B cell (primary cell): ENCODE measurements around the gene SPACA7. TPM values are rescaled to one million over a fixed set of nuclear protein-coding genes. Genes with fewer than 3 reads are reported as not detected.

ENCODE experiments used
- ATAC-seq: fragments of 200-7000 bp; cut with Tn5 transposase; one replicate; pipeline ENCODE4 v1.10.0; 2021; ENCODE audit warnings: low read depth, mild to moderate bottlenecking, moderate number of reproducible peaks, moderate library complexity
- CTCF ChIA-PET: fragments of 350-600 bp; sonication (Branson Sonifier 250); formaldehyde crosslinking; loops from one replicate; lab custom pipeline; 2021; ENCODE audit warnings: antibody characterized with exemption, inconsistent platforms; lab: Charles Lee
- POLR2A ChIA-PET: fragments of 350-600 bp; sonication (Branson Sonifier 250); formaldehyde crosslinking; loops from one replicate; lab custom pipeline; 2021; ENCODE audit warnings: antibody characterized with exemption; lab: Charles Lee
- DNase-seq: peaks from one replicate; pipeline ENCODE4 v3.0.0; 2013
- H2AFZ ChIP-seq: 2 replicates; pipeline ENCODE4 v1.6.1; 2012; ENCODE audit warnings: mild to moderate bottlenecking, low read depth, low read length; ENCODE audit not compliant: insufficient read depth, poor library complexity, severe bottlenecking
- H3K27ac ChIP-seq, 2 donors: 1 replicate in 1 of 2; 2 replicates in 1 of 2; pipeline ENCODE4 v1.5.1; 2012 to 2013; ENCODE audit warnings: low read length in 2 of 2, mild to moderate bottlenecking in 2 of 2, moderate library complexity in 1 of 2
- H3K27me3 ChIP-seq, 4 experiments: fragments of 200-600 bp in 1 of 4; sonication (generic) in 1 of 4; replicated peaks in 1 of 4; 1 replicate in 2 of 4; 2 replicates in 2 of 4; pipeline versions ENCODE4 v1.6.1 to v1.7.0; 2013 to 2016; ENCODE audit warnings: low read length in 3 of 4, mild to moderate bottlenecking in 2 of 4, mixed read lengths in 1 of 4, moderate library complexity in 1 of 4; ENCODE audit not compliant: insufficient read depth in 4 of 4, control insufficient read depth in 3 of 4; ENCODE audit errors: control extremely low read depth in 1 of 4
- H3K36me3 ChIP-seq, 2 experiments: replicated peaks in 1 of 2; 1 replicate in 1 of 2; 2 replicates in 1 of 2; pipeline versions ENCODE4 v1.6.1 to v1.7.1; 2013; ENCODE audit warnings: low read length in 1 of 2; ENCODE audit not compliant: insufficient read depth in 2 of 2, control insufficient read depth in 1 of 2; ENCODE audit errors: control extremely low read depth in 1 of 2, extremely low read depth in 1 of 2
- H3K4me1 ChIP-seq, 2 donors: fragments of 200-600 bp in 1 of 2; sonication (generic) in 1 of 2; 1 replicate in 1 of 2; 2 replicates in 1 of 2; pipeline versions ENCODE4 v1.5.1 to v1.6.1; 2013 to 2017; ENCODE audit warnings: low read length in 2 of 2; ENCODE audit not compliant: control insufficient read depth in 2 of 2, insufficient read depth in 2 of 2
- H3K4me2 ChIP-seq: replicated peaks from 2 replicates; pipeline ENCODE3; 2012; ENCODE audit warnings: mild to moderate bottlenecking, low read depth, low read length; ENCODE audit not compliant: poor library complexity, severe bottlenecking
- H3K4me3 ChIP-seq, 5 experiments: fragments of 200-600 bp in 1 of 5; sonication (generic) in 1 of 5; 1 replicate in 3 of 5; 2 replicates in 2 of 5; pipeline versions ENCODE4 v1.5.1 to v1.7.0; 2011 to 2016; ENCODE audit warnings: low read length in 4 of 5, mild to moderate bottlenecking in 4 of 5, low read depth in 2 of 5, control low read depth in 1 of 5, moderate library complexity in 1 of 5; ENCODE audit not compliant: insufficient read depth in 1 of 5; ENCODE audit errors: control extremely low read depth in 1 of 5, extremely low read depth in 1 of 5
- H3K79me2 ChIP-seq: fragments of 200-600 bp; sonication (generic); one replicate; pipeline ENCODE4 v1.6.0; 2016; ENCODE audit warnings: low read length; ENCODE audit not compliant: control insufficient read depth, insufficient read depth
- H3K9ac ChIP-seq: fragments of 200-600 bp; sonication (generic); 2 replicates; pipeline ENCODE4 v1.6.1; 2017; ENCODE audit warnings: mild to moderate bottlenecking, low read length, moderate library complexity
- H3K9me3 ChIP-seq, 3 donors: one replicate each; pipeline versions ENCODE4 v1.6.1 to v1.7.1; 2013; ENCODE audit warnings: low read length in 2 of 3; ENCODE audit not compliant: control insufficient read depth in 2 of 3, insufficient read depth in 1 of 3; ENCODE audit errors: control extremely low read depth in 1 of 3
- H4K20me1 ChIP-seq: 2 replicates; pipeline ENCODE4 v1.6.0; 2012; ENCODE audit warnings: mild to moderate bottlenecking, low read length; ENCODE audit not compliant: insufficient read depth, control insufficient read depth, poor library complexity, severe bottlenecking
- H3K27ac Mint-ChIP-seq: one replicate; pipeline ENCODE4 v1.8.0; 2021; ENCODE audit warnings: mixed read lengths
- H3K27me3 Mint-ChIP-seq: one replicate; pipeline ENCODE4 v1.8.0; 2021; ENCODE audit warnings: mixed read lengths
- H3K4me1 Mint-ChIP-seq: one replicate; pipeline ENCODE4 v1.8.0; 2021; ENCODE audit warnings: mixed read lengths
- H3K4me3 Mint-ChIP-seq: one replicate; pipeline ENCODE4 v1.8.0; 2021; ENCODE audit warnings: mixed read lengths
- H3K9me3 Mint-ChIP-seq: one replicate; pipeline ENCODE4 v1.8.0; 2022; ENCODE audit warnings: mixed read lengths; ENCODE audit not compliant: insufficient read depth
- EZH2 ChIP-seq: IDR thresholded peaks from 2 replicates; pipeline ENCODE4 v1.6.1; 2012; ENCODE audit warnings: borderline replicate concordance, low read depth, mild to moderate bottlenecking, moderate library complexity, low read length; ENCODE audit not compliant: insufficient read depth, poor library complexity, severe bottlenecking
- WGBS: methylation state at CpG from one replicate; pipeline ENCODE4 v1.1.5; 2013; ENCODE audit warnings: missing lambda C conversion rate; ENCODE audit not compliant: insufficient coverage; 5-methylcytosine and 5-hydroxymethylcytosine counted together
- intact Hi-C: fragments of 100-400 bp; cut with micrococcal nuclease; formaldehyde crosslinking; loops from one replicate; pipeline ENCODE4 v1.10.0; 2022
- polyA plus RNA-seq: library from polyadenylated mRNA; depleted of rRNA; stranded (reverse); fragments of >200 nt; gene quantifications from 2 replicates; pipeline ENCODE4 v1.2.3, GENCODE V29; 2012
- total RNA-seq, 2 donors: library from RNA; stranded (reverse); fragments of 120-200 nt in 1 of 2; gene quantifications; 1 replicate in 1 of 2; 2 replicates in 1 of 2; pipeline versions ENCODE4 v1.2.3 to v1.2.4, GENCODE V29; 2013 to 2022
- TF ChIP-seq, protein P1 (sequence below): fragments of 200-600 bp; IDR thresholded peaks from one replicate; pipeline ENCODE4 v1.8.0; 2022; ENCODE audit warnings: antibody characterized with exemption, mild to moderate bottlenecking

The SPACA7 gene
- total and polyA plus RNA-seq, 2 donors (not counting 1 experiment from before 2014, with no cell fraction given): not detected

DNA sequence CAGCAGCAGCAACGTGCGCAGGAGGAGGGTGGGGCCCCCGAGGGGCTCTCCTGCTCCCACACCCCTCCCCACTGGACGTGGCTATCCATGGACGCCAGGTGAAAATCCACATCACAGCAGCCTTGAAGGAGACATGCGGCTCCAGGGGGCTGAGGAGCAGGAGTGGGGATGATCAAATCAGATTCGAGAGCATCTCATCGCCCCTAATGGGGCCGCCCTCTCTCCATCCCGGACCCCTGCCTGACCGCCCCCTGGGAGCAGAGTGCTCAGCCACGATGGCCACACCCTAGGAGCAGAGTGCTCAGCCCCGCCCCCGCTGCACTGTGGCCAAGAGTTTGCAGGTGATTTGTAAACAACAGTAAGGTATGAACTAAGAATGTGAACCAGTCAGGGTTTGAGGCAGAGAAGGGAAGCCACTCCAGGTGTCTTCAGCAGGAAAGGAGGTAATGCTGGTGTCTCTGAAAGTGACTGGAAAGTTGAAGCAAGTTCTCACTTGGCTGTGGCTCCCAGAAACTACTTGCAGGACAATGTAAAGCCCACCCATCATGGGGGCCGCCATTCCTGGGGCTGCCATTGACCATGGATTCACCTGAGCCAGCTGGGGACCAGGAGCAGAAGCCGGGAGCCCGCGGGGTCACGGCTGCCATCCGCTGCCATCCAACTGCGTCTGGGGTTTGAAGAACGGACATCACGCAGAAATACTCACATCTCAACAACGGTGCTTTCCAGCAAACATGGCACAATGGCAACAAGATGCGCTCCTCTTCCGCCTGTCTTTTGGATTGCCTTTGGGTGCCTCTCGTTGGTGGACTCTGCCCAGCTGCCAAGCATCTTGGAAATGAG lies 71.8 kb downstream of the SPACA7 start:
- no peaks in the 10 kb centered on the region for H4K20me1 ChIP-seq
- DNase-seq (no peak), ATAC-seq (no peak)
- H3K9ac ChIP-seq: no peak overlapping the region
- no peaks in the 10 kb centered on the region for H3K4me1 ChIP-seq
- no peaks in the 10 kb centered on the region for H3K36me3 ChIP-seq
- H3K4me3 Mint-ChIP-seq: no peak overlapping the region
- no peaks in the 10 kb centered on the region for H3K4me1 Mint-ChIP-seq
- H3K9me3 Mint-ChIP-seq: no peaks in the 10 kb centered on the region
- no peak overlapping the region for H3K4me3 ChIP-seq
- ChIA-PET CTCF (no interaction called here), POLR2A (no interaction called here)
- no peaks in the 10 kb centered on the region for H3K79me2 ChIP-seq
- peaks cover 0 to 8% (median 0%) of the 10 kb centered on the region in 4 experiments for H3K27me3 ChIP-seq
- WGBS: 89% methylated on average over 20 of the region's 27 CpGs
- no peak overlapping the region for H3K27ac ChIP-seq
- no peak overlapping the region for H3K27ac Mint-ChIP-seq
- no peak overlapping the region for H2AFZ ChIP-seq
- TF ChIP-seq, protein P1, sequence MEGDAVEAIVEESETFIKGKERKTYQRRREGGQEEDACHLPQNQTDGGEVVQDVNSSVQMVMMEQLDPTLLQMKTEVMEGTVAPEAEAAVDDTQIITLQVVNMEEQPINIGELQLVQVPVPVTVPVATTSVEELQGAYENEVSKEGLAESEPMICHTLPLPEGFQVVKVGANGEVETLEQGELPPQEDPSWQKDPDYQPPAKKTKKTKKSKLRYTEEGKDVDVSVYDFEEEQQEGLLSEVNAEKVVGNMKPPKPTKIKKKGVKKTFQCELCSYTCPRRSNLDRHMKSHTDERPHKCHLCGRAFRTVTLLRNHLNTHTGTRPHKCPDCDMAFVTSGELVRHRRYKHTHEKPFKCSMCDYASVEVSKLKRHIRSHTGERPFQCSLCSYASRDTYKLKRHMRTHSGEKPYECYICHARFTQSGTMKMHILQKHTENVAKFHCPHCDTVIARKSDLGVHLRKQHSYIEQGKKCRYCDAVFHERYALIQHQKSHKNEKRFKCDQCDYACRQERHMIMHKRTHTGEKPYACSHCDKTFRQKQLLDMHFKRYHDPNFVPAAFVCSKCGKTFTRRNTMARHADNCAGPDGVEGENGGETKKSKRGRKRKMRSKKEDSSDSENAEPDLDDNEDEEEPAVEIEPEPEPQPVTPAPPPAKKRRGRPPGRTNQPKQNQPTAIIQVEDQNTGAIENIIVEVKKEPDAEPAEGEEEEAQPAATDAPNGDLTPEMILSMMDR: no peak
- TF ChIP-seq EZH2: no peak
- H3K9me3 ChIP-seq: peaks cover 0 to 3% (median 0%) of the 10 kb centered on the region in 3 donors
- intact Hi-C loops: no loop called here
- H3K27me3 Mint-ChIP-seq: peaks cover 15% of the 10 kb centered on the region
- no peak overlapping the region for H3K4me2 ChIP-seq
